ENCODE results near the gene EIF4G3. TPM values are rescaled to one million over a fixed set of nuclear protein-coding genes. Genes with fewer than 3 reads are reported as not detected.

The EIF4G3 gene
- polyA plus RNA-seq, 1 of the 3 experiments (the other 2 are of a cell fraction), result 32.0 TPM

DNA sequence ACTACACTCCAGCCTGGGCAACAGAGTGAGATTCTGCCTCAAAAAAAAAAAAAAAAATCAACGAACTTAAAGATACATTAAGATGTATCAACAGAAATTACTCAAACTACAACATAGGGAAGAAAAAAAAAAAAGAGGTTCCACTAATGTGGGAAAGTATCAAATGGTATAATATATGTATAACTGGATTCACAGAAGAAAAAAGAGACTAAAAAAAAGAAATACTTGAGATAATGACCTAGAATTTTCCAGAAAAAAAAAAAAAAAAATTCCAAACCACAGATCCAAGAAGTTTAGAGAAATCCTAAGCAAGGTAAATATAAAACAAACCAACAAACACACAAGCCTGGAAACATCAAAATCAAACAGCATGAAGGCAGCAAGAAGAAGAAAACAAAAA, 45.5 kb downstream of the EIF4G3 start (continued):
- TF ChIP-seq NFIC (IDR thresholded peaks at IDR 0.05; ENCODE audit: borderline replicate concordance), result no peak
- TF ChIP-seq, protein P1, sequence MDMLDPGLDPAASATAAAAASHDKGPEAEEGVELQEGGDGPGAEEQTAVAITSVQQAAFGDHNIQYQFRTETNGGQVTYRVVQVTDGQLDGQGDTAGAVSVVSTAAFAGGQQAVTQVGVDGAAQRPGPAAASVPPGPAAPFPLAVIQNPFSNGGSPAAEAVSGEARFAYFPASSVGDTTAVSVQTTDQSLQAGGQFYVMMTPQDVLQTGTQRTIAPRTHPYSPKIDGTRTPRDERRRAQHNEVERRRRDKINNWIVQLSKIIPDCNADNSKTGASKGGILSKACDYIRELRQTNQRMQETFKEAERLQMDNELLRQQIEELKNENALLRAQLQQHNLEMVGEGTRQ (IDR thresholded peaks at IDR 0.05; ENCODE audit: borderline replicate concordance, low read depth, low read length), result no peak
- no peak for TF ChIP-seq JUND (IDR thresholded peaks at IDR 0.05)

DNA sequence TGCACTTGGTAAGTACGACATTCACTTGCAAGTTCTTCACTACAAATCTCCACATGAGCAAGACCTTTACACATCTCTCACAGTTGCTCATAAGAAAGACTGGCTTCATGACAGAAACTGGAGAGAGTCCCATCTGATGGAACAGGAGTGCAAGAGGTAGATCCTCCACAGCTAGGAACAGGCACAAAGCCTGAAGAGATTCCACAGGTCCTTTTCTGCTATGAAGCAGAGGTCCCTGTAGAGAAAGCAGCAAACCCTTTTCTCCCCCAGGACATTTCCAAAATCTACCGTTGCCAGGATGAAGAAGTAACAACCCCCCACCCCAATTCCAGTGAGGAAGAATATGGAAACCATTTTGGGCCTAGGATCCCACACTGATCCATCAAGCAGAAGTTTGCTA, 47.3 kb downstream of the EIF4G3 start:
- no peaks in the 10 kb centered on the region for H3K9me3 ChIP-seq
- no peaks in the 10 kb centered on the region for H3K27me3 ChIP-seq (ENCODE audit: insufficient read depth)
- H4K20me1 ChIP-seq (ENCODE audit: insufficient read depth), result peaks cover 4% of the 10 kb centered on the region; the same call in 1 of the 2 replicates
- no peak for DNase-seq
- TF ChIP-seq NFIC (IDR thresholded peaks at IDR 0.05; ENCODE audit: borderline replicate concordance), result no peak
- no peak for TF ChIP-seq FOXJ3 (CRISPR knock-in tag; IDR thresholded peaks at IDR 0.05)
- TF ChIP-seq, protein P2, sequence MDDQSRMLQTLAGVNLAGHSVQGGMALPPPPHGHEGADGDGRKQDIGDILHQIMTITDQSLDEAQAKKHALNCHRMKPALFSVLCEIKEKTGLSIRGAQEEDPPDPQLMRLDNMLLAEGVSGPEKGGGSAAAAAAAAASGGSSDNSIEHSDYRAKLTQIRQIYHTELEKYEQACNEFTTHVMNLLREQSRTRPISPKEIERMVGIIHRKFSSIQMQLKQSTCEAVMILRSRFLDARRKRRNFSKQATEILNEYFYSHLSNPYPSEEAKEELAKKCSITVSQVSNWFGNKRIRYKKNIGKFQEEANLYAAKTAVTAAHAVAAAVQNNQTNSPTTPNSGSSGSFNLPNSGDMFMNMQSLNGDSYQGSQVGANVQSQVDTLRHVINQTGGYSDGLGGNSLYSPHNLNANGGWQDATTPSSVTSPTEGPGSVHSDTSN (IDR thresholded peaks at IDR 0.05), result no peak
- no peak for TF ChIP-seq NRF1 (IDR thresholded peaks at IDR 0.05; ENCODE audit: low read depth, low read length)
- no peak for TF ChIP-seq POLR2AphosphoS5 (IDR thresholded peaks at IDR 0.05; ENCODE audit: low read depth, low read length)
- no peak for TF ChIP-seq MXI1 (IDR thresholded peaks at IDR 0.05; ENCODE audit: low read depth, low read length)
- TF ChIP-seq, protein P3, sequence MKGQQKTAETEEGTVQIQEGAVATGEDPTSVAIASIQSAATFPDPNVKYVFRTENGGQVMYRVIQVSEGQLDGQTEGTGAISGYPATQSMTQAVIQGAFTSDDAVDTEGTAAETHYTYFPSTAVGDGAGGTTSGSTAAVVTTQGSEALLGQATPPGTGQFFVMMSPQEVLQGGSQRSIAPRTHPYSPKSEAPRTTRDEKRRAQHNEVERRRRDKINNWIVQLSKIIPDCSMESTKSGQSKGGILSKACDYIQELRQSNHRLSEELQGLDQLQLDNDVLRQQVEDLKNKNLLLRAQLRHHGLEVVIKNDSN (IDR thresholded peaks at IDR 0.05; ENCODE audit: borderline replicate concordance, low read depth), result no peak
- no peak for TF ChIP-seq EP300 (IDR thresholded peaks at IDR 0.05; ENCODE audit: borderline replicate concordance in 1 of 2, low read depth in 1 of 2, low read length in 1 of 2)
- TF ChIP-seq, protein P4, sequence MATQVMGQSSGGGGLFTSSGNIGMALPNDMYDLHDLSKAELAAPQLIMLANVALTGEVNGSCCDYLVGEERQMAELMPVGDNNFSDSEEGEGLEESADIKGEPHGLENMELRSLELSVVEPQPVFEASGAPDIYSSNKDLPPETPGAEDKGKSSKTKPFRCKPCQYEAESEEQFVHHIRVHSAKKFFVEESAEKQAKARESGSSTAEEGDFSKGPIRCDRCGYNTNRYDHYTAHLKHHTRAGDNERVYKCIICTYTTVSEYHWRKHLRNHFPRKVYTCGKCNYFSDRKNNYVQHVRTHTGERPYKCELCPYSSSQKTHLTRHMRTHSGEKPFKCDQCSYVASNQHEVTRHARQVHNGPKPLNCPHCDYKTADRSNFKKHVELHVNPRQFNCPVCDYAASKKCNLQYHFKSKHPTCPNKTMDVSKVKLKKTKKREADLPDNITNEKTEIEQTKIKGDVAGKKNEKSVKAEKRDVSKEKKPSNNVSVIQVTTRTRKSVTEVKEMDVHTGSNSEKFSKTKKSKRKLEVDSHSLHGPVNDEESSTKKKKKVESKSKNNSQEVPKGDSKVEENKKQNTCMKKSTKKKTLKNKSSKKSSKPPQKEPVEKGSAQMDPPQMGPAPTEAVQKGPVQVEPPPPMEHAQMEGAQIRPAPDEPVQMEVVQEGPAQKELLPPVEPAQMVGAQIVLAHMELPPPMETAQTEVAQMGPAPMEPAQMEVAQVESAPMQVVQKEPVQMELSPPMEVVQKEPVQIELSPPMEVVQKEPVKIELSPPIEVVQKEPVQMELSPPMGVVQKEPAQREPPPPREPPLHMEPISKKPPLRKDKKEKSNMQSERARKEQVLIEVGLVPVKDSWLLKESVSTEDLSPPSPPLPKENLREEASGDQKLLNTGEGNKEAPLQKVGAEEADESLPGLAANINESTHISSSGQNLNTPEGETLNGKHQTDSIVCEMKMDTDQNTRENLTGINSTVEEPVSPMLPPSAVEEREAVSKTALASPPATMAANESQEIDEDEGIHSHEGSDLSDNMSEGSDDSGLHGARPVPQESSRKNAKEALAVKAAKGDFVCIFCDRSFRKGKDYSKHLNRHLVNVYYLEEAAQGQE (IDR thresholded peaks at IDR 0.05; ENCODE audit: low read depth, low read length), result no peak
- TF ChIP-seq TAF1 (IDR thresholded peaks at IDR 0.05; ENCODE audit: borderline replicate concordance, low read depth, low read length), result no peak
- no peak for TF ChIP-seq YY1 (IDR thresholded peaks at IDR 0.05; ENCODE audit: low read depth)
- TF ChIP-seq GABPA (IDR thresholded peaks at IDR 0.05; ENCODE audit: low read depth), result no peak
- no peak for TF ChIP-seq TCF12 (IDR thresholded peaks at IDR 0.05)
- no peak for TF ChIP-seq EZH2phosphoT487 (IDR thresholded peaks at IDR 0.05; ENCODE audit: borderline replicate concordance, low read depth)
- TF ChIP-seq GATA2 (CRISPR knock-in tag; IDR thresholded peaks at IDR 0.05), result no peak
- no peak overlapping the region for H3K4me3 ChIP-seq (ENCODE audit: low read depth in 2 of 2, low read length in 1 of 2)
- H3K79me2 ChIP-seq (ENCODE audit: insufficient read depth), result peaks cover 75% of the 10 kb centered on the region
- peaks cover 0 to 40% of the 10 kb centered on the region in 2 experiments for H3K36me3 ChIP-seq (replicated peaks in 1 of 2; ENCODE audit: control insufficient read depth in 1 of 2, insufficient read depth in 2 of 2, low read length in 1 of 2)
- 50% methylated on average over 2 of the region's 2 CpGs for WGBS (ENCODE audit: low lambda C conversion rate)
- no peak overlapping the region for H3K9ac ChIP-seq
- no peaks in the 10 kb centered on the region for H3K4me1 ChIP-seq (ENCODE audit: control insufficient read depth in 1 of 2, insufficient read depth in 2 of 2, low read depth in 1 of 2, low read length in 1 of 2)
- H3K27ac ChIP-seq (ENCODE audit: low read depth in 2 of 2, low read length in 1 of 2), result no peak overlapping the region
- ChIA-PET POLR2A (no interaction called here), CTCF (no interaction called here)
- peaks cover 6% of the 10 kb centered on the region for H3F3A ChIP-seq (replicated peaks; ENCODE audit: insufficient read depth)
- H3K9me2 ChIP-seq, result no peaks in the 10 kb centered on the region
- H3K4me2 ChIP-seq, result no peak overlapping the region
- no peak overlapping the region for H2AFZ ChIP-seq (ENCODE audit: low read depth)
